Mucosa of stomach (tissue), 1 donor: ENCODE data around the gene ZNRD2.

Source experiments
- H3K27me3 ChIP-seq: one replicate; pipeline ENCODE4 v1.7.0; 2013; ENCODE audit warnings: mild to moderate bottlenecking, low read length; ENCODE audit not compliant: control insufficient read depth, insufficient read depth
- H3K36me3 ChIP-seq: one replicate; pipeline ENCODE4 v1.7.0; 2013; ENCODE audit warnings: low read length; ENCODE audit not compliant: control insufficient read depth, insufficient read depth
- H3K4me1 ChIP-seq: one replicate; pipeline ENCODE4 v1.7.0; 2013; ENCODE audit warnings: mild to moderate bottlenecking, low read length; ENCODE audit not compliant: control insufficient read depth, insufficient read depth
- H3K4me3 ChIP-seq: one replicate; pipeline ENCODE4 v1.7.0; 2013; ENCODE audit warnings: low read length
- H3K9ac ChIP-seq: one replicate; pipeline ENCODE4 v1.7.0; 2013; ENCODE audit warnings: mild to moderate bottlenecking, low read length, moderate library complexity
- H3K9me3 ChIP-seq: one replicate; pipeline ENCODE4 v1.7.0; 2013; ENCODE audit warnings: mild to moderate bottlenecking, low read length, moderate library complexity; ENCODE audit not compliant: control insufficient read depth
- donor health status: Pancreatic carcinoma.

The ZNRD2 gene

DNA sequence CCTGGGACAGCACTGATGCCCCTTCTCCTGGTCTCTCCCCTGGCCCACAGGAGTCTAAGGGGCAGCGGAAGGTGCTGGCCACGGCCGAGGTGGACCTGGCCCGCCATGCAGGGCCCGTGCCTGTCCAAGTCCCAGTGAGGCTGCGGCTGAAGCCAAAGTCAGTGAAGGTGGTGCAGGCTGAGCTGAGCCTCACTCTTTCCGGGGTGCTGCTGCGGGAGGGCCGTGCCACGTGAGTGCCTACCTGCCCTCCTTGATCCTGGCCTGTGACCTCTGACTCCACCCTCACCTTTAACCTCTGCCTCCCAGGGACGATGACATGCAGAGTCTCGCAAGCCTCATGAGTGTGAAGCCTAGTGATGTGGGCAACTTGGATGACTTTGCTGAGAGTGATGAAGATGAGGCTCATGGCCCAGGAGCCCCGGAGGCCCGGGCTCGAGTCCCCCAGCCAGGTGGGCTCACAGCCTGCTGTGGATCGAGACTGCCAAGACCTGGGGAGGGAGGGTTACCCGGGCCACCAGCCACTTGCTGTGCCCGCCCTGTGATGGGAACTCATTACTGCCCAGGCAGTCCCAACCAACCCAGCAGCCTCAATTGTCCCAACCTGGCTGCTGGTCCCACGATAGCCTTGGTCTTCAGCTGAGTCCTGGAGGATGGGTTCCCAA, 9.9 kb downstream of the ZNRD2 start:
- Histone ChIP-seq H3K4me1 (peaks cover 45% of the 10 kb centered on the region), H3K9ac (no peak overlapping the region), H3K4me3 (no peak overlapping the region), H3K27me3 (no peaks in the 10 kb centered on the region), H3K36me3 (peaks cover 18% of the 10 kb centered on the region), H3K9me3 (no peaks in the 10 kb centered on the region)

DNA sequence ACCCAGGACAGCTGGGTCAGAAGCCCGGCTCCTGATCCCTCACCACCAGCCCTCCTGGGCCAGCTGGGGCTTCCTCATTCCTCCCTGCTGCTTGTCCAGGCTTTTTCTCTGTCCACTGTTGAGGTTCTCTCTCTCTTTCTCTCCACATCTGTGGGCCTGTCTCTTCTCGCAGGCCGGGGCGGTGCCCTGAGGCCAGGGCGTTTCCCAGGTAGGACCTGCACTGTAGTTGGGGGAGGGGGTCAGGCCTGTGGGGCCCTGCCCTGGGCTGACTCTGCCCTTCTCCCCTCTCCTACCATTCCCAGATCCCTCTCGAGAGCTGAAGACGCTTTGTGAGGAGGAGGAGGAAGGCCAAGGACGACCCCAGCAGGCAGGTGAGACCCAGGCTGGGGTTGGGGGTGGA, 10.5 kb downstream of the ZNRD2 start:
- H3K9ac ChIP-seq: no peak overlapping the region
- no peak overlapping the region for H3K4me3 ChIP-seq
- no peaks in the 10 kb centered on the region for H3K27me3 ChIP-seq
- H3K9me3 ChIP-seq: no peaks in the 10 kb centered on the region
- H3K36me3 ChIP-seq: peaks cover 18% of the 10 kb centered on the region
- peaks cover 40% of the 10 kb centered on the region for H3K4me1 ChIP-seq

DNA sequence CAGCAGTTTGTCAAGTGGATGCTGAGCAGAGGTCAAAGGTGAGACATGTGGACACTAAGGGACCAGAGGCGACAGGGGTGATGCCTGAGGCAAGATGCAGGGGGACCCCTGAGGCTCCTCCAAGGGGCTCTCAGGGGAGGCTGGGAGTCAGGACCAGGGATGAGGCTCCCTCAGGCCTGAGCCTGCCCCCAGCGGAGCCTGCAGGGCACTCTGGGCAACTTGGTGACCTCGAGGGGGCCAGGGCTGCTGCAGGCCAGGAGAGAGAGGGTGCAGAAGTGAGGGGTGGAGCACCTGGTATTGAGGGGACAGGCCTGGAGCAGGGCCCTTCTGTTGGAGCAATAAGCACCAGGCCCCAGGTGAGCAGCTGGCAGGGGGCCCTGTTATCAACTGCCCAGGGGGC, 11.7 kb downstream of the ZNRD2 start:
- H3K4me3 ChIP-seq: no peak overlapping the region
- peaks cover 33% of the 10 kb centered on the region for H3K4me1 ChIP-seq
- H3K9ac ChIP-seq: no peak overlapping the region
- no peaks in the 10 kb centered on the region for H3K9me3 ChIP-seq
- no peaks in the 10 kb centered on the region for H3K27me3 ChIP-seq
- peaks cover 18% of the 10 kb centered on the region for H3K36me3 ChIP-seq

DNA sequence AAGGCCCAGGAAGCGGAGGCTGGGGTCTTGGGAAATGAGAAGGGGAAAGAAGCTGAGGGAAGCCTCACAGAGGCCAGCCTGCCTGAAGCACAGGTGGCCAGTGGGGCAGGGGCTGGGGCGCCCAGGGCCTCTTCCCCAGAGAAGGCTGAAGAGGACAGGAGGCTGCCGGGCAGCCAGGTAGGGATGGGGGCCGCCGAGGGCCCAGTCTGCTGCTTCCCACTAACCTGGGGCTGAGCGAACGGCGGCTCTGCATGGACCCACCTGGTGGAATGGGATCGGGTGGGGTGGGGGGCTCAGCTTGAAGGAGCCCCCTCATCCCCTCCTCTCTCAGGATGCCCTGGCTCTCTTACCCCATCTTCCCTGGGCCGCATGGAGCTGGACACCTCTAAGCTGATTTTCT, 13.3 kb downstream of the ZNRD2 start:
- Histone ChIP-seq H3K27me3 (no peaks in the 10 kb centered on the region), H3K4me1 (peaks cover 30% of the 10 kb centered on the region), H3K9ac (no peak overlapping the region), H3K9me3 (no peaks in the 10 kb centered on the region), H3K4me3 (no peak overlapping the region), H3K36me3 (peaks cover 18% of the 10 kb centered on the region)

DNA sequence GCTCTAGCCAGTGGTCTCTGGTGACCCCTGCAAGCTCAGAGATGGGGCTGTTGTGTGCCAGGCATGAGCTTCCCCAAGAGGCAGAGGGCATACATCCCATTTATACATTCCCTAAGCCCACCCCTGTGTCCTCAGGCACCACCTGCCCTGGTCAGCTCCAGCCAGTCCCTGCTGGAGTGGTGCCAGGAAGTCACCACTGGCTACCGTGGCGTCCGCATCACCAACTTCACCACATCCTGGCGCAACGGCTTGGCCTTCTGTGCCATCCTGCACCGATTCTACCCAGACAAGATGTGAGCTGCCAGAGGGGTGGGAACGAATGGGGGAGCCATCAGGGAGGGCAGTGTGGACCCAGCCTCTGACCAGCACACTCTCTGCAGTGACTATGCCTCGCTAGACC, 13.8 kb downstream of the ZNRD2 start:
- Histone ChIP-seq H3K9ac (no peak overlapping the region), H3K4me1 (peaks cover 28% of the 10 kb centered on the region), H3K27me3 (no peaks in the 10 kb centered on the region), H3K9me3 (no peaks in the 10 kb centered on the region), H3K36me3 (peaks cover 18% of the 10 kb centered on the region), H3K4me3 (no peak overlapping the region)

DNA sequence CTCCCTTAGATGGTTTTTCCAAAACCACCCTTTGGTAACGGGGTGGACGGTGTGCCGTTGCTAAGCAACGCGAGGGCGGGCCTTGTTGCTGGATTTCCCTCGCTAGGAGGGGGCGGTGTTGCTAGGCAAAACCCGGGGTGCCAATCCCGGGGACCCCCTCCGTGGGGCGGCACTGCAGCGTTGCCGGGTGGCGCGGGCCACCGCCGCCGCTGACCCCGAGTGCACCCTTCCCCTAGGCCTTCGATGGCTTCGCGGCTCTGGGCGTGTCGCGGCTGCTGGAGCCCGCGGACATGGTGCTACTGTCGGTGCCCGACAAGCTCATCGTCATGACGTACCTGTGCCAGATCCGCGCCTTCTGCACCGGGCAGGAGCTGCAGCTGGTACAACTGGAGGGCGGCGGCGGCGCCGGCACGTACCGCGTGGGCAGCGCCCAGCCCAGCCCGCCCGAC, 14.5 kb downstream of the ZNRD2 start:
- Histone ChIP-seq H3K36me3 (peaks cover 18% of the 10 kb centered on the region), H3K4me3 (no peak overlapping the region), H3K9me3 (no peaks in the 10 kb centered on the region), H3K4me1 (peaks cover 27% of the 10 kb centered on the region), H3K9ac (no peak overlapping the region), H3K27me3 (no peaks in the 10 kb centered on the region)

DNA sequence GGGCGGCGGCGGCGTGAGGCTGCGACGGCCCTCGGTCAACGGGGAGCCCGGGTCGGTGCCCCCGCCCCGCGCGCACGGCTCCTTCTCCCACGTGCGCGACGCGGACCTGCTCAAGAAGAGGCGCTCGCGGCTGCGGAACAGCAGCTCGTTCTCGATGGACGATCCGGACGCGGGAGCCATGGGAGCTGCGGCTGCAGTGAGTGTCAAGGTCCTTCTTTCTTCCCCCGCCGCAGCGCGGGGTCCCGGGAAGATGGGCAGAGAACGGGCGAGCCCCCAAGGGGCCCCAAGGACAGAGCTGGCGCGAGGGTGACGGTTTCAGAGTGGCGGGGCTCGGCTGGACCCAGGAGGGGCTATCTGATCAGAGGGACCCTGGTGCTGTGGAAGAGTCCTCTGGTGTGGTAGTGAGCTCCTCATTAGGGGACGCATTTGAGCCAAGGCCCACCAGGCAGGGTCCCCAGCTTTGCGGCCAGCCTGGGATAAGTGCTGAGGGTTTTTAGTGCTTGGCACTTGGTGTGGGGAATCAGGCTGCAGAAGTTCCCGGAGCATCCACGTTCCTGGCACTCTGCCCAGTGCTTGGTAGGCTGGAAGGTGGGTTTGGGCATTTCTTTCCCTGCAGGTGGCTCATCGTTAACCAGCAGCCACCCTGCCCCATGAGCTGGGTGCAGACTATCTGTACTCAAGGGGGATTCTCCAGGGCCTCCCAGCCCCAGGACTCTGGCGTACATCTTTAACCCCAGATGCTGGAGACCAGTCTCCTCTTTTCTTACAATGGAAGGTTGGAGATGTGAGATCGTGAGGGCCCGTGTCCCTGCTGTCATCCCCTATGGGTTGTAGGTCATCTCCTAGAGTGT, 15.3 kb downstream of the ZNRD2 start:
- Histone ChIP-seq H3K4me1 (peaks cover 23% of the 10 kb centered on the region), H3K36me3 (peaks cover 19% of the 10 kb centered on the region), H3K27me3 (no peaks in the 10 kb centered on the region), H3K4me3 (no peak overlapping the region), H3K9me3 (no peaks in the 10 kb centered on the region), H3K9ac (no peak overlapping the region)

DNA sequence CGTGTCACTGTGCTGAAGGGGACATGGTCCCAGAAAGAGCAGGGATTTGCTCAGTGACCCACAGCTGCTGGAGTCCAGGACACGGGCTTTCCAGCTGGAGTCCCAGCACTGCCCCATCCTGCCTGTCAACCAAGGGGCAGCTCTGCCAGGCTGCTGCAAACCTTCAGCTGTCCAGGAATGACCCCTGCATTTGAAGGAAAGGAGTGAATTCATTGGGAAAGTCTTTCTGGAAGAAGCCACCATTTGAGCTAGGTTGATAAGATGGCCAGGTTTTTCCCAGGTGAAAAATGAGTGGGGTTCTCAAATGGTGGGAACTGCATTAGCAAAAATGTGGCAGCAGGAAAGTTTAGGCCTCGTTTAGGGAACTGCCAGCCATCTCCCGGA, 16.0 kb downstream of the ZNRD2 start:
- Histone ChIP-seq H3K9me3 (no peaks in the 10 kb centered on the region), H3K4me3 (no peak overlapping the region), H3K27me3 (no peaks in the 10 kb centered on the region), H3K9ac (no peak overlapping the region), H3K4me1 (peaks cover 21% of the 10 kb centered on the region), H3K36me3 (peaks cover 13% of the 10 kb centered on the region)

DNA sequence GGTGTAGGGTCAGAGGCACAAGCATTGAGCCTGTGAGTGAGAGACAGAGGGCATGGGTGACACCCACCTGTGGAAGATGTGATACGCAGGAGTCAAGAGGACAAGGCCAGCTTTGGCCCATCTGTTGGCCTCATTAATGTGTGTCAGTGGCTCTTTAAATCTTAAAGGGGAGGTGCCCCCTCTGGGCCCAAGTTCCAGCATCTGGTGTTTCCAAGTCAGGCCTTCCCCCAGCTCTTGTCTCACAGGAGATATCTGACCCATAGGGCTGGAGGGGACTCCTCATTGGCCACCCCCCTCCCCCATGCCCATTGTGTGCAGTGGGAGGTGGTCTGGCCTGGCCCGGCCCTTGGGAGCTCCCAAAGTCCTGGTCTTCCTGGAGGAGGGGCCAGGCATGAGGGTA, 16.4 kb downstream of the ZNRD2 start:
- no peaks in the 10 kb centered on the region for H3K9me3 ChIP-seq
- peaks cover 25% of the 10 kb centered on the region for H3K4me1 ChIP-seq
- no peak overlapping the region for H3K9ac ChIP-seq
- H3K4me3 ChIP-seq: no peak overlapping the region
- H3K27me3 ChIP-seq: no peaks in the 10 kb centered on the region
- peaks cover 11% of the 10 kb centered on the region for H3K36me3 ChIP-seq

DNA sequence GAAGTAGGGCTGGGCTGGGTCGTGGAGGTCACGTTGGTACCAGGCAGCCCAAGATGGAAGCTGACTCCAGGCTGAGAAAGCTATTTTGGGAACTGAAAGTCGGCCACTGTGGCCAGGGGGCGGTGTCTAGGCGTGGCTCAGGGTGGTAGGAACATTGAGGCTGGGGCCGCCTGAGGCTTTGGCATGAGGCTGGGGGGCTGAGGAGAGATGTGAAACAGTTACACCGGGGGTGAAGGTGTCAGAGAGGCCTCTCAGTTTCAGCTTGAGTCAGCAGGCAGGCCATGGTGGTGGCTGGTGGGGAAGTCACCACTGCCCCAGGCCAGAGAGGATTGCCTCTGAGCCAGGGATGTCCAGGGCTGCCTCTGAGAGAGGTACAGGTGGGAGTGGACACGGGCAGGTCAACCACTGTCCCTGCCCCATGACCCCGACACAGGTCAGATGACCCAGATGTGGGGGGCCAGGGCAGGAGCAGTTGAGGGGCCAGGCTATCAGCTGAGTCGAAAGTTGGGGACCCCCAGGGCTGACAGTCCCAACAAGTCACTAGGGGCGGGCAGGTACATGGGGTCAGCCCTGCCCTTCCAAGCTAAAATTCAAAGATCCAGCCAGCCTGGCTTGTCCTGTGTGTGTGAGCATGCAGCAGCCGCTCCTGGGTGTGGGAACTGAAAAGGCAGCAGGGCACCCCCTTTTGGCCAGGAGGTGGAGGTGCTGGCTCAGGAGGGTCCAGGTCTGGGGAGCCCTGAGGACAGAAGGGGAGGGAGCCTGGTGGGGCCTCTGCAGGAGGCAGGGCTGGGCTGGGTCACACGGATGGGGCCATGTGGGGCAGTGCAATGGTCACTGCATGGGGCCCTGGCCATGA, 18.1 kb downstream of the ZNRD2 start:
- no peaks in the 10 kb centered on the region for H3K9me3 ChIP-seq
- H3K4me1 ChIP-seq: peaks cover 38% of the 10 kb centered on the region
- H3K27me3 ChIP-seq: no peaks in the 10 kb centered on the region
- peaks cover 11% of the 10 kb centered on the region for H3K36me3 ChIP-seq
- H3K9ac ChIP-seq: no peak overlapping the region
- no peak overlapping the region for H3K4me3 ChIP-seq

DNA sequence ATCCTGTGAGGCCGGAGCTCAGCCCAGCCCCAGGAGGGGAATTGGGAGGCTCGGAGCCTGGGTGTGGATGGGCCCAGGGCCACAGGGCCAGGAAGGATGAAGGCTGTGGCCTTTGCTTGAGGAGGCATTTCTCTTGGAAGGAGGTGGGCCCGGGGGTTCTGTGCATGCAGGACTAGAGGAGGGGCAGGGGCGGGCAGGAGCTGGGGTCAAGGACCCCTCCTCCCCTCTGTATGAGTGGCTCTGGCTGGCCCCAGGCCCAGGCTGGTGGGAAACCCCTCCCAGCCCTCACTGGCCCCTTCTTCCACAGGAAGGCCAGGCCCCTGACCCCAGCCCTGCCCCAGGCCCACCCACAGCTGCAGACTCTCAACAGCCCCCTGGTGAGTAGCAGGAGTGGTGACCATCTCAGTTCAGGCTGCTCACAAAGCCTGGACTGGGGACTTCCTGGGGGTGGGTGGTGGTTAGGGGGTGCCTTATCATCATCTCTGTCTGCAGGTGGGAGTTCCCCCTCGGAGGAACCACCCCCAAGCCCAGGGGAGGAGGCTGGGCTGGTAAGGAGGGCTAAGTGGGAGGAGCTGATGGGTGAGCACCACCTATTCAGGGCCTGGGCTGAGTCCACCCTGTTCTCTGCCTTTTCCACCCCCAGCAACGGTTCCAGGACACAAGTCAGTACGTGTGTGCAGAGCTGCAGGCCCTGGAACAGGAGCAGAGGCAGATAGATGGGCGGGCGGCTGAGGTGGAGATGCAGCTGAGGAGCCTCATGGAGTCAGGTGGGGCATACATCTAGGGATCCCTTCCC, 19.4 kb downstream of the ZNRD2 start:
- Histone ChIP-seq H3K9ac (no peak overlapping the region), H3K4me3 (no peak overlapping the region), H3K27me3 (no peaks in the 10 kb centered on the region), H3K36me3 (peaks cover 6% of the 10 kb centered on the region), H3K4me1 (peaks cover 34% of the 10 kb centered on the region), H3K9me3 (no peaks in the 10 kb centered on the region)
